Upper lobe of left lung (tissue), 6 donors: ENCODE data around the gene BCHE. TPM values are rescaled to one million over a fixed set of nuclear protein-coding genes. Genes with fewer than 3 reads are reported as not detected.

Experiments
- ATAC-seq, 2 donors: fragments of 200-7000 bp; cut with Tn5 transposase; one replicate each; pipeline ENCODE4 v1.9.1; 2022; ENCODE audit warnings: mild to moderate bottlenecking in 2 of 2, moderate library complexity in 2 of 2; ENCODE audit not compliant: low FRiP score in 2 of 2
- DNase-seq, 2 donors: peaks; one replicate each; pipeline ENCODE4 v3.0.0-alpha.2; 2019 to 2020
- H3K27ac ChIP-seq, 4 donors: fragments of 200-600 bp; sonication (generic); one replicate each; pipeline ENCODE4 v1.5.1; 2016 to 2019
- H3K27me3 ChIP-seq, 4 donors: fragments of 200-600 bp; sonication (generic); one replicate each; pipeline ENCODE4 v1.5.1; 2017 to 2019
- H3K36me3 ChIP-seq, 4 donors: fragments of 200-600 bp; sonication (generic); one replicate each; pipeline ENCODE4 v1.5.1; 2016 to 2019
- H3K4me1 ChIP-seq, 4 donors: fragments of 200-600 bp; sonication (generic); one replicate each; pipeline ENCODE4 v1.5.1; 2018 to 2019
- H3K4me3 ChIP-seq, 4 donors: fragments of 200-600 bp; sonication (generic); one replicate each; pipeline ENCODE4 v1.5.1; 2017 to 2019; ENCODE audit warnings: mild to moderate bottlenecking in 2 of 4, moderate library complexity in 1 of 4
- H3K9me3 ChIP-seq, 4 donors: fragments of 200-600 bp; sonication (generic); one replicate each; pipeline ENCODE4 v1.5.1; 2018 to 2019
- CTCF ChIP-seq, 6 experiments: fragments of 450-650 bp in 4 of 6; fragments of 200-600 bp in 2 of 6; sonication (generic) in 2 of 6; IDR thresholded peaks; one replicate each; pipeline ENCODE4 v1.5.1; 2016 to 2019; ENCODE audit warnings: antibody characterized with exemption in 6 of 6
- EP300 ChIP-seq, 4 donors: sonication (generic); formaldehyde crosslinking; IDR thresholded peaks; one replicate each; pipeline ENCODE4 v1.5.1; 2017; ENCODE audit warnings: antibody characterized with exemption in 4 of 4, control low read depth in 2 of 4
- POLR2A ChIP-seq, 4 donors: fragments of 450-650 bp; IDR thresholded peaks; one replicate each; pipeline ENCODE4 v1.5.1; 2016 to 2017; ENCODE audit warnings: antibody characterized with exemption in 4 of 4, mild to moderate bottlenecking in 2 of 4
- POLR2AphosphoS5 ChIP-seq, 2 donors: sonication (generic); formaldehyde crosslinking; IDR thresholded peaks; one replicate each; pipeline ENCODE4 v1.5.1; 2017; ENCODE audit warnings: antibody characterized with exemption in 2 of 2
- WGBS, 2 donors: methylation state at CpG; one replicate each; pipeline ENCODE4 v1.1.5; 2017 to 2018; 5-methylcytosine and 5-hydroxymethylcytosine counted together
- total RNA-seq, 6 donors: library from RNA; depleted of rRNA in 4 of 6; stranded (reverse); fragments of >200 nt in 4 of 6; gene quantifications; one replicate each; pipeline versions ENCODE4 v1.1.0 to v1.2.1, GENCODE V29; 2016 to 2021
- donor health status: DM: no; HTN: no; CAD: no; lungs with moderate emphysema.
- donor health status: DM: no; HTN: yes; CAD: no; lungs with severe emphysema.

The BCHE gene
- total RNA-seq, 6 donors from 2014 or later, result 1.0 to 6.3 (median 2.3) TPM

- DNase-seq (no peak), ATAC-seq (no peak)
- H3K36me3 ChIP-seq, result no peaks in the 10 kb centered on the region
- H3K4me3 ChIP-seq, result no peak overlapping the region
- no peaks in the 10 kb centered on the region for H3K27me3 ChIP-seq
- 81 to 86% methylated on average over 4 of the region's 4 CpGs for WGBS, 2 donors
- H3K27ac ChIP-seq, result no peak overlapping the region
- no peak for TF ChIP-seq POLR2AphosphoS5 (IDR thresholded peaks at IDR 0.05)
- TF ChIP-seq CTCF (IDR thresholded peaks at IDR 0.05), result no peak
- TF ChIP-seq EP300 (IDR thresholded peaks at IDR 0.05), result no peak
- TF ChIP-seq POLR2A (IDR thresholded peaks at IDR 0.05), result no peak
- H3K9me3 ChIP-seq, result no peaks in the 10 kb centered on the region
- H3K4me1 ChIP-seq, result no peaks in the 10 kb centered on the region
Measured at GRCh38 chr3:165729756-165730155, 107.5 kb downstream of the BCHE start.

GRCh38 chr3:165728924-165729323 is 108.3 kb downstream of the BCHE start:
- WGBS, 2 donors, result 75 to 77% methylated on average over 5 of the region's 5 CpGs

GRCh38 chr3:165725296-165725695 is 111.9 kb downstream of the BCHE start:
- no peak overlapping the region for H3K4me3 ChIP-seq
- DNase-seq (no peak), ATAC-seq (no peak)
- H3K9me3 ChIP-seq, result peaks cover 0 to under 1% (median 0%) of the 10 kb centered on the region in 4 donors
- 68 to 88% methylated on average over 2 of the region's 2 CpGs for WGBS, 2 donors
- H3K27me3 ChIP-seq, result no peaks in the 10 kb centered on the region
- no peak overlapping the region for H3K27ac ChIP-seq
- TF ChIP-seq POLR2AphosphoS5 (IDR thresholded peaks at IDR 0.05) (no peak), EP300 (IDR thresholded peaks at IDR 0.05) (no peak), POLR2A (IDR thresholded peaks at IDR 0.05) (no peak), CTCF (IDR thresholded peaks at IDR 0.05) (no peak)
- no peaks in the 10 kb centered on the region for H3K4me1 ChIP-seq
- no peaks in the 10 kb centered on the region for H3K36me3 ChIP-seq

More at GRCh38 chr3:165728924-165729323, 108.3 kb downstream of the BCHE start:
- no peak for TF ChIP-seq POLR2A (IDR thresholded peaks at IDR 0.05)
- no peak for TF ChIP-seq CTCF (IDR thresholded peaks at IDR 0.05)
- no peak for TF ChIP-seq EP300 (IDR thresholded peaks at IDR 0.05)
- no peak for TF ChIP-seq POLR2AphosphoS5 (IDR thresholded peaks at IDR 0.05)
- H3K27ac ChIP-seq, result no peak overlapping the region
- H3K4me1 ChIP-seq, result no peaks in the 10 kb centered on the region
- ATAC-seq (no peak), DNase-seq (peak in 1 of 2 donors; percentile 3)
- H3K4me3 ChIP-seq, result no peak overlapping the region
- H3K9me3 ChIP-seq, result no peaks in the 10 kb centered on the region
- H3K27me3 ChIP-seq, result no peaks in the 10 kb centered on the region
- H3K36me3 ChIP-seq, result no peaks in the 10 kb centered on the region
